Skeletal muscle satellite cell (primary cell): Measurements from ENCODE around the gene FAM24A. TPM values are rescaled to one million over a fixed set of nuclear protein-coding genes. Genes with fewer than 3 reads are reported as not detected.
"Not testable (repeated sequence)": the region's sequence is repeated elsewhere in the genome, so short reads cannot be mapped to it uniquely, and the experiment has no call there.

ENCODE experiments used
- H3K27me3 ChIP-seq: 2 replicates; pipeline ENCODE4 v1.7.0; 2013; ENCODE audit warnings: low read length; ENCODE audit not compliant: control insufficient read depth, insufficient read depth
- H3K36me3 ChIP-seq: 2 replicates; pipeline ENCODE4 v1.7.0; 2013; ENCODE audit warnings: mild to moderate bottlenecking, control low read depth, low read length; ENCODE audit not compliant: insufficient read depth
- H3K4me1 ChIP-seq: 2 replicates; pipeline ENCODE4 v1.7.0; 2013; ENCODE audit warnings: low read length; ENCODE audit not compliant: control insufficient read depth, insufficient read depth
- H3K4me2 ChIP-seq: 2 replicates; pipeline ENCODE4 v1.7.0; 2013; ENCODE audit warnings: mild to moderate bottlenecking, low read length
- H3K4me3 ChIP-seq: 2 replicates; pipeline ENCODE4 v1.7.0; 2013; ENCODE audit warnings: low read length
- H3K9ac ChIP-seq: 2 replicates; pipeline ENCODE4 v1.7.0; 2013; ENCODE audit warnings: mild to moderate bottlenecking, low read depth, low read length, moderate library complexity
- H3K9me3 ChIP-seq: replicated peaks from 2 replicates; pipeline ENCODE4 v1.7.0; 2013; ENCODE audit warnings: mild to moderate bottlenecking, control low read depth, low read length
- total RNA-seq: library from RNA; depleted of rRNA; stranded (reverse); fragments of >200 nt; gene quantifications from 2 replicates; pipeline ENCODE4 v1.2.3, GENCODE V29; 2012; rRNA removed

FAM24A gene
- total RNA-seq = not detected in 2 replicates

GRCh38 chr10:122910310-122910709 lies at the start of gene FAM24A:
Gene FAM24A, plus strand, starts transcription at chr10:122910610. Its CDS starts 1,025 bp downstream, at chr10:122911635.
- Histone ChIP-seq H3K4me2 (no peak within 1 kb of the TSS), H3K36me3 (no peaks in the 10 kb centered on the region), H3K4me3 (no peak within 1 kb of the TSS), H3K27me3 (no peaks in the 10 kb centered on the region), H3K9me3 (no peaks in the 10 kb centered on the region), H3K4me1 (no peaks in the 10 kb centered on the region), H3K9ac (no peak within 1 kb of the TSS)

- Histone ChIP-seq H3K4me2 (peak overlapping the region; percentile 34), H3K27me3 (no peaks in the 10 kb centered on the region), H3K36me3 (no peaks in the 10 kb centered on the region), H3K9me3 (no peaks in the 10 kb centered on the region), H3K9ac (peak overlapping the region; percentile 66), H3K4me1 (peaks cover 69% of the 10 kb centered on the region), H3K4me3 (peak overlapping the region; percentile 8)
Observed at GRCh38 chr10:122861711-122862161, 48.7 kb upstream of the FAM24A start.

GRCh38 chr10:122863216-122864193 lies 46.9 kb upstream of the FAM24A start:
- Histone ChIP-seq H3K4me1 (peaks cover 62% of the 10 kb centered on the region), H3K4me3 (no peak overlapping the region), H3K36me3 (no peaks in the 10 kb centered on the region), H3K4me2 (no peak overlapping the region), H3K9me3 (no peaks in the 10 kb centered on the region), H3K9ac (peak overlapping the region; percentile 58), H3K27me3 (no peaks in the 10 kb centered on the region)

- no peaks in the 10 kb centered on the region for H3K36me3 ChIP-seq
- H3K9ac ChIP-seq = peak overlapping the region; percentile 58
- H3K4me3 ChIP-seq = no peak overlapping the region
- H3K4me1 ChIP-seq = peaks cover 62% of the 10 kb centered on the region
- no peak overlapping the region for H3K4me2 ChIP-seq
- no peaks in the 10 kb centered on the region for H3K27me3 ChIP-seq
- H3K9me3 ChIP-seq = no peaks in the 10 kb centered on the region
Observed at GRCh38 chr10:122864194-122864592, 46.2 kb upstream of the FAM24A start.

- no peaks in the 10 kb centered on the region for H3K36me3 ChIP-seq
- H3K27me3 ChIP-seq = no peaks in the 10 kb centered on the region
- H3K9me3 ChIP-seq = no peaks in the 10 kb centered on the region
- H3K9ac ChIP-seq = peak overlapping the region; percentile 58
- peak overlapping the region; percentile 32 for H3K4me3 ChIP-seq
- peaks cover 55% of the 10 kb centered on the region for H3K4me1 ChIP-seq
- H3K4me2 ChIP-seq = peak overlapping the region; percentile 65
Observed at GRCh38 chr10:122864901-122865300, 45.5 kb upstream of the FAM24A start.

GRCh38 chr10:122866757-122867482 lies 43.5 kb upstream of the FAM24A start:
- H3K4me1 ChIP-seq = peaks cover 36% of the 10 kb centered on the region
- H3K9me3 ChIP-seq, H3K9ac ChIP-seq, H3K27me3 ChIP-seq, H3K36me3 ChIP-seq, H3K4me2 ChIP-seq, H3K4me3 ChIP-seq: not testable (repeated sequence)

GRCh38 chr10:122868768-122869167 lies 41.6 kb upstream of the FAM24A start:
- H3K36me3 ChIP-seq, H3K9ac ChIP-seq, H3K4me3 ChIP-seq, H3K9me3 ChIP-seq, H3K27me3 ChIP-seq, H3K4me2 ChIP-seq: not testable (repeated sequence)
- peaks cover 18% of the 10 kb centered on the region for H3K4me1 ChIP-seq

- not testable (repeated sequence) for H3K9me3 ChIP-seq, H3K4me1 ChIP-seq, H3K4me2 ChIP-seq, H3K27me3 ChIP-seq, H3K36me3 ChIP-seq, H3K9ac ChIP-seq, H3K4me3 ChIP-seq
Observed at GRCh38 chr10:122871947-122872346, 38.5 kb upstream of the FAM24A start.

GRCh38 chr10:122875843-122876466 lies 34.5 kb upstream of the FAM24A start:
- Histone ChIP-seq H3K9ac (no peak overlapping the region), H3K36me3 (no peaks in the 10 kb centered on the region), H3K4me2 (no peak overlapping the region), H3K4me1 (peaks cover 26% of the 10 kb centered on the region), H3K4me3 (no peak overlapping the region), H3K9me3 (no peaks in the 10 kb centered on the region), H3K27me3 (no peaks in the 10 kb centered on the region)

- Histone ChIP-seq H3K4me2 (no peak overlapping the region), H3K9me3 (no peaks in the 10 kb centered on the region), H3K36me3 (no peaks in the 10 kb centered on the region), H3K9ac (no peak overlapping the region), H3K4me3 (no peak overlapping the region), H3K4me1 (peaks cover 26% of the 10 kb centered on the region), H3K27me3 (no peaks in the 10 kb centered on the region)
Observed at GRCh38 chr10:122876467-122876855, 33.9 kb upstream of the FAM24A start.

GRCh38 chr10:122877264-122877663 lies 33.1 kb upstream of the FAM24A start:
- peak overlapping the region; percentile 44 for H3K4me2 ChIP-seq
- no peak overlapping the region for H3K9ac ChIP-seq
- no peaks in the 10 kb centered on the region for H3K36me3 ChIP-seq
- peaks cover 26% of the 10 kb centered on the region for H3K4me1 ChIP-seq
- peak overlapping the region; percentile 33 for H3K4me3 ChIP-seq
- H3K9me3 ChIP-seq = no peaks in the 10 kb centered on the region
- H3K27me3 ChIP-seq = no peaks in the 10 kb centered on the region
